OCI-LY1 (cell line): ENCODE measurements around the gene MAN1C1.

Source experiments
- H2AFZ ChIP-seq: fragments of 200-600 bp; sonication (generic), shearing (Covaris generic); 2 replicates; pipeline ENCODE4 v1.6.0; 2014; ENCODE audit warnings: antibody characterized with exemption, mild to moderate bottlenecking, low read length
- H3F3A ChIP-seq: fragments of 200-600 bp; sonication (generic), shearing (Covaris generic); 2 replicates; pipeline ENCODE4 v1.6.0; 2014; ENCODE audit warnings: mild to moderate bottlenecking, antibody characterized with exemption, low read length, moderate library complexity; ENCODE audit not compliant: insufficient read depth
- H3K27ac ChIP-seq: fragments of 200-600 bp; sonication (generic); 2 replicates; pipeline ENCODE4 v1.5.1; 2014; ENCODE audit warnings: low read length, mixed run types, mild to moderate bottlenecking, low read depth; ENCODE audit not compliant: poor library complexity, severe bottlenecking
- H3K27me3 ChIP-seq: fragments of 200-600 bp; sonication (generic); 2 replicates; pipeline ENCODE4 v1.6.0; 2014; ENCODE audit warnings: antibody characterized with exemption, mild to moderate bottlenecking, low read length, moderate library complexity; ENCODE audit not compliant: insufficient read depth
- H3K36me3 ChIP-seq: fragments of 200-600 bp; sonication (generic); 2 replicates; pipeline ENCODE4 v1.6.1; 2014; ENCODE audit warnings: mild to moderate bottlenecking, antibody characterized with exemption, low read length, moderate library complexity, mixed read lengths; ENCODE audit not compliant: insufficient read depth
- H3K4me1 ChIP-seq: fragments of 200-600 bp; sonication (generic); 2 replicates; pipeline ENCODE4 v1.5.1; 2014; ENCODE audit warnings: mild to moderate bottlenecking, low read length, moderate library complexity; ENCODE audit not compliant: insufficient read depth, severe bottlenecking
- H3K4me2 ChIP-seq: fragments of 200-600 bp; sonication (generic), shearing (Covaris generic); 2 replicates; pipeline ENCODE4 v1.6.1; 2014; ENCODE audit warnings: low read length
- H3K4me3 ChIP-seq: fragments of 200-600 bp; sonication (generic); 2 replicates; pipeline ENCODE4 v1.5.1; 2014; ENCODE audit warnings: low read length, low read depth, mild to moderate bottlenecking, mixed read lengths; ENCODE audit not compliant: poor library complexity, severe bottlenecking
- H3K79me2 ChIP-seq: fragments of 200-600 bp; shearing (Covaris generic); 2 replicates; pipeline ENCODE4 v1.6.1; 2016; ENCODE audit warnings: mixed run types, low read length, mixed read lengths; ENCODE audit not compliant: insufficient read depth
- H3K9ac ChIP-seq: fragments of 200-600 bp; sonication (generic), shearing (Covaris generic); 2 replicates; pipeline ENCODE4 v1.6.1; 2014; ENCODE audit warnings: mild to moderate bottlenecking, low read length, mixed read lengths
- H3K9me2 ChIP-seq: fragments of 200-600 bp; sonication (generic), shearing (Covaris generic); 2 replicates; pipeline ENCODE4 v1.6.1; 2014; ENCODE audit warnings: low read depth, mild to moderate bottlenecking, low read length, mixed read lengths
- H3K9me3 ChIP-seq: fragments of 200-600 bp; shearing (Covaris generic); 2 replicates; pipeline ENCODE4 v1.6.1; 2014; ENCODE audit warnings: low read length, mixed read lengths
- H4K20me1 ChIP-seq: fragments of 200-600 bp; sonication (generic), shearing (Covaris generic); 2 replicates; pipeline ENCODE4 v1.6.0; 2016; ENCODE audit warnings: mild to moderate bottlenecking, low read length; ENCODE audit not compliant: insufficient read depth
- EZH2 ChIP-seq: fragments of 200-600 bp; sonication (generic), shearing (Covaris generic); IDR thresholded peaks from 2 replicates; pipeline ENCODE4 v1.8.0; 2017; ENCODE audit warnings: borderline replicate concordance, mixed run types, mild to moderate bottlenecking, antibody characterized with exemption, low read length, moderate library complexity, mixed read lengths
- TF ChIP-seq, protein P1 (sequence below): fragments of 200-600 bp; sonication (generic), shearing (Covaris generic); IDR thresholded peaks from 2 replicates; pipeline ENCODE4 v1.5.1; 2017; ENCODE audit warnings: mild to moderate bottlenecking, antibody characterized with exemption, low read length, moderate library complexity, mixed read lengths

The MAN1C1 gene

DNA sequence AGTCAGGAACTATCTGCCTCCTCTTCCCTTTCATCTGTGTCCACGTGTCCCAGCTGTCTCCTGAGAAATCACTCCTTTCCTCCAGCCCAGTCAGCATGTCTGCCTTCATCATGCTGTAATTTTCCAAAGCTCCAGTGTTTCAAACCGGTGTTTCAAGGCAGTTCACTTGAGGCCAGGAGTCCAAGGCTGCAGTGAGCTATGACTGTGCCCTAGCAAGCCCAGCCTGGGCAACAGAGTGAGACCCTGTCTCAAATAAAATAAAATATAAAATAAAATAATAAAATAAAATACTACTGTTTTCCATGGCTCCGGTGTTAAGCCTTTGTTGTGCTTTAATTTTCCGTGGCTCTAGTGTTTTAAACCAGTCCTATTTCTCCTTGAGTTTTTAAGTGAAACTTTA is 175.5 kb downstream of the MAN1C1 start:
- H3K4me1 ChIP-seq: peaks cover 9% of the 10 kb centered on the region
- H3K9me3 ChIP-seq: no peaks in the 10 kb centered on the region
- H3F3A ChIP-seq: no peaks in the 10 kb centered on the region
- H3K4me2 ChIP-seq: no peak overlapping the region
- H3K9me2 ChIP-seq: no peaks in the 10 kb centered on the region
- H3K79me2 ChIP-seq: no peaks in the 10 kb centered on the region
- H3K27me3 ChIP-seq: 0 out of 2 replicates have a peak, but pooled peaks cover 11% of the 10 kb centered on the region
- no peak overlapping the region for H3K9ac ChIP-seq
- TF ChIP-seq EZH2: no peak
- TF ChIP-seq, protein P1, sequence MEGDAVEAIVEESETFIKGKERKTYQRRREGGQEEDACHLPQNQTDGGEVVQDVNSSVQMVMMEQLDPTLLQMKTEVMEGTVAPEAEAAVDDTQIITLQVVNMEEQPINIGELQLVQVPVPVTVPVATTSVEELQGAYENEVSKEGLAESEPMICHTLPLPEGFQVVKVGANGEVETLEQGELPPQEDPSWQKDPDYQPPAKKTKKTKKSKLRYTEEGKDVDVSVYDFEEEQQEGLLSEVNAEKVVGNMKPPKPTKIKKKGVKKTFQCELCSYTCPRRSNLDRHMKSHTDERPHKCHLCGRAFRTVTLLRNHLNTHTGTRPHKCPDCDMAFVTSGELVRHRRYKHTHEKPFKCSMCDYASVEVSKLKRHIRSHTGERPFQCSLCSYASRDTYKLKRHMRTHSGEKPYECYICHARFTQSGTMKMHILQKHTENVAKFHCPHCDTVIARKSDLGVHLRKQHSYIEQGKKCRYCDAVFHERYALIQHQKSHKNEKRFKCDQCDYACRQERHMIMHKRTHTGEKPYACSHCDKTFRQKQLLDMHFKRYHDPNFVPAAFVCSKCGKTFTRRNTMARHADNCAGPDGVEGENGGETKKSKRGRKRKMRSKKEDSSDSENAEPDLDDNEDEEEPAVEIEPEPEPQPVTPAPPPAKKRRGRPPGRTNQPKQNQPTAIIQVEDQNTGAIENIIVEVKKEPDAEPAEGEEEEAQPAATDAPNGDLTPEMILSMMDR: no peak
- no peak overlapping the region for H3K27ac ChIP-seq
- no peaks in the 10 kb centered on the region for H3K36me3 ChIP-seq
- H2AFZ ChIP-seq: no peak overlapping the region
- no peak overlapping the region for H3K4me3 ChIP-seq
- no peaks in the 10 kb centered on the region for H4K20me1 ChIP-seq

DNA sequence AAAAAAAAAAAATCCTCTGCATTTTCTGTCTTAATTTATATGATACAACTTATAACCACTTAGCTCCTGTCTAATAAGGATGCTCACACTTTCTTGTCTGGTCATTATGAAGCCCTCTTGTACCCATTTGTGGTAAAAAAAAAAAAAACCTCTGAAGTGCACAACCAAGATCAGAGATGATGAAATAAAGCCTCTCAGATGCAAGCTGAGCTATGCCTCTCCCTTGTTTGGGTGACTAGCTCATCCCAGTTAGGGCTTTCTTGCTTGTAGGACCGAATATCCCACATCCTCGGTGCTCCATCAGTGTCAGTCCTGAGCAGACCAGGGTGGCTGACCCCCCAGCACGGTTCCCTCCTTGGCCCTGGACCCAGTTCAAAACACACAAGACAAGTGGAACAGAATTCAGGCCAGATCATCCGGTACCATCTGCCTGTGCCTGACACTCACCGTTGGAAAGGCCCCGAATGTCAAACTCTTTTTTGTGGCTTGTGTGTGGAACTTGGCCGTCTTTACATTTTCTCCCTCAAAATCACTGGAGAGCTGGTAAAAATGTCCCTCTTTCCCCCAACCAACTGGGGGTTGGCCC is 177.1 kb downstream of the MAN1C1 start:
- 0 out of 2 replicates have a peak, but pooled peaks cover 11% of the 10 kb centered on the region for H3K27me3 ChIP-seq
- H3K4me2 ChIP-seq: no peak overlapping the region
- no peaks in the 10 kb centered on the region for H3F3A ChIP-seq

DNA sequence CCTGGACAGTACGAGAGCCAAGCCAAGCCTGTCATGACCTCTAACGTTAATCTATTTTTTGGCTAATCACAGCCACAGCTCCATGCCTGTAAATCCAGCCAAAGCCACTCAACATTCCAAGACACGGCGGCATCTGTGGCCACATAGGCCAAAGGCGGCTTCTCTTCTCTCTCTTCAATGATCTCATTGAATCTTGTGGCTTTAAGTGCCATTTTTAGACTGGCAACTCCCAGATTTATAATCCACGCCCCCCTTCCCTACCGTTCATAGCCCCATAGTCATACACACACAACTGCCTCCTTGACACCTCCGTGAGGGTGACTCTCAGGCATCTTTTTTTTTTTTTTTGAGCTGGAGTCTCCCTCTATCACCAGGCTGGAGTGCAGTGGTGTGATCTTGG is 177.7 kb downstream of the MAN1C1 start:
- H3F3A ChIP-seq: no peaks in the 10 kb centered on the region
- H3K9ac ChIP-seq: no peak overlapping the region
- TF ChIP-seq EZH2: no peak
- TF ChIP-seq, protein P1: no peak
- H3K4me2 ChIP-seq: no peak overlapping the region
- no peaks in the 10 kb centered on the region for H3K9me2 ChIP-seq
- no peak overlapping the region for H2AFZ ChIP-seq
- 0 out of 2 replicates have a peak, but pooled peaks cover 6% of the 10 kb centered on the region for H3K27me3 ChIP-seq
- H3K27ac ChIP-seq: no peak overlapping the region
- H3K4me3 ChIP-seq: no peak overlapping the region
- no peaks in the 10 kb centered on the region for H4K20me1 ChIP-seq
- H3K36me3 ChIP-seq: no peaks in the 10 kb centered on the region
- no peaks in the 10 kb centered on the region for H3K9me3 ChIP-seq
- H3K79me2 ChIP-seq: no peaks in the 10 kb centered on the region
- peaks cover 12% of the 10 kb centered on the region for H3K4me1 ChIP-seq

More for the DNA sequence above, 177.1 kb downstream of the MAN1C1 start:
- Histone ChIP-seq H3K9me3 (no peaks in the 10 kb centered on the region), H3K4me1 (peaks cover 12% of the 10 kb centered on the region), H2AFZ (no peak overlapping the region), H3K79me2 (no peaks in the 10 kb centered on the region), H3K9ac (no peak overlapping the region), H3K9me2 (no peaks in the 10 kb centered on the region), H3K27ac (no peak overlapping the region), H3K4me3 (no peak overlapping the region), H4K20me1 (no peaks in the 10 kb centered on the region), H3K36me3 (no peaks in the 10 kb centered on the region)
- TF ChIP-seq, protein P1: no peak
- TF ChIP-seq EZH2: no peak
